GM19240 (cell line): Measurements from ENCODE around the gene ACSL6.

Experiments
- DNase-seq: peaks from one replicate; pipeline ENCODE4 v3.0.0; 2011; ENCODE audit warnings: low spot score; ENCODE audit not compliant: insufficient read length

The ACSL6 gene, protein sequence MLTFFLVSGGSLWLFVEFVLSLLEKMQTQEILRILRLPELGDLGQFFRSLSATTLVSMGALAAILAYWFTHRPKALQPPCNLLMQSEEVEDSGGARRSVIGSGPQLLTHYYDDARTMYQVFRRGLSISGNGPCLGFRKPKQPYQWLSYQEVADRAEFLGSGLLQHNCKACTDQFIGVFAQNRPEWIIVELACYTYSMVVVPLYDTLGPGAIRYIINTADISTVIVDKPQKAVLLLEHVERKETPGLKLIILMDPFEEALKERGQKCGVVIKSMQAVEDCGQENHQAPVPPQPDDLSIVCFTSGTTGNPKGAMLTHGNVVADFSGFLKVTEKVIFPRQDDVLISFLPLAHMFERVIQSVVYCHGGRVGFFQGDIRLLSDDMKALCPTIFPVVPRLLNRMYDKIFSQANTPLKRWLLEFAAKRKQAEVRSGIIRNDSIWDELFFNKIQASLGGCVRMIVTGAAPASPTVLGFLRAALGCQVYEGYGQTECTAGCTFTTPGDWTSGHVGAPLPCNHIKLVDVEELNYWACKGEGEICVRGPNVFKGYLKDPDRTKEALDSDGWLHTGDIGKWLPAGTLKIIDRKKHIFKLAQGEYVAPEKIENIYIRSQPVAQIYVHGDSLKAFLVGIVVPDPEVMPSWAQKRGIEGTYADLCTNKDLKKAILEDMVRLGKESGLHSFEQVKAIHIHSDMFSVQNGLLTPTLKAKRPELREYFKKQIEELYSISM

DNA sequence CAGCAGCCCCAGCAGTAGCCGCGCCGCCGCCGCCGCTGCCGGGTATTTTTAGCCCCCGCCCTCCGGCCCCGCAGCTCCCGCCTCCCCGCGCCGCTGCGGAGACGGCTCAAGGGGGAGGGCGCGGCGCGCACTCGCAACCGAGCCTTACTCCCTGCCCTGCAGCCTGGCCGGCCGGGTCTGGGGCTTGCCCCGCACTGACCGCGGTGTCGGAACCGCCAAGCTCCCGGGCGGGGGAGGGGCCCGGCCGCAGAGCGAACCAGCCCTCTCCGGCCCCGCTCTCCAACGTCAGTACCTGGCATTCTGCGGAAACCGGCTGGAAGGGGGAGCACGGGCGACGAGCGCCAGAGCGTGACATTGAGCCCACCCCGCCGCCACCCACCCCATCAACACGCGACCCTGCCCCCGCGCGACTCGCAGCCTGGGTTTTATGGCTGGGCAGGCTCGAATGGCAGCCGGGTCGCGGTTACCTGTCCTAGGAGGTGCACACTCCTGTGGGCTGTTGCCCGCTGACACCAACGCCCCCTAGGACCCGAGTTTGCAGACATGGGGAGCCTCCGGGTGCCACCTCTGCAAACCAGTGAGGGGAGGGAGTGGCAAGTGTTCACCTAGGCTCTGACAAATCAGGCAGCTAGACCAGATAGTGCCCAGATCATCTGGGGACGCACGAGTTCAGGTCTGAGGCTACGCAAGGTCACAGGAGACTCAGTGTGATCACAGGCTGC, at the start of gene ACSL6:
TSS of gene ACSL6 (minus strand) at position 37 of the 722 bp plus-strand sequence. CDS start 105 bp downstream, outside the sequence.
- no peak for DNase-seq

DNA sequence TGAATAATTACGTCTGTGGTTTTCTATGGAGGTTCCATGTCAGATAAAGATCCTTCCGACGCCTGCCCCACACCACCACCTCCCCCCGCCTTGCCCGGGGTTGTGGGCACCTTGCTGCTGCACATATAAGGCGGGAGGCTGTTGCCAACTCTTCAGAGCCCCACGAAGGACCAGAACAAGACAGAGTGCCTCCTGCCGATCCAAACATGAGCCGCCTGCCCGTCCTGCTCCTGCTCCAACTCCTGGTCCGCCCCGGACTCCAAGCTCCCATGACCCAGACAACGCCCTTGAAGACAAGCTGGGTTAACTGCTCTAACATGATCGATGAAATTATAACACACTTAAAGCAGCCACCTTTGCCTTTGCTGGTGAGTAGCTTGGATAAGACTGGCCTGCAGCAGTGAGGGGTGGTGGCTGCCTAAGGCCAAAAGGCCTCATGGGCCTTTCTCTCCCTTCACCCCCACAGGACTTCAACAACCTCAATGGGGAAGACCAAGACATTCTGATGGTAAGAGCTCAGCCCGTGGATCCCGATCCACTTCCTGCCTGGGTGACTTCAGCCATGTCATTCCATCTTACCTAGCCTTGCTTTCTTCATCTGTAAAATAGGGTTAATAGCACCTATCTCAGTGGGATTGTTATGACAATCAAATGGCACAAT, 49.2 kb upstream of the ACSL6 start, which contains the start of gene IL3:
TSS of gene IL3 (plus strand) at position 155 of the 661 bp plus-strand sequence. CDS start at position 207, 52 bp downstream.
- no peak for DNase-seq

DNA sequence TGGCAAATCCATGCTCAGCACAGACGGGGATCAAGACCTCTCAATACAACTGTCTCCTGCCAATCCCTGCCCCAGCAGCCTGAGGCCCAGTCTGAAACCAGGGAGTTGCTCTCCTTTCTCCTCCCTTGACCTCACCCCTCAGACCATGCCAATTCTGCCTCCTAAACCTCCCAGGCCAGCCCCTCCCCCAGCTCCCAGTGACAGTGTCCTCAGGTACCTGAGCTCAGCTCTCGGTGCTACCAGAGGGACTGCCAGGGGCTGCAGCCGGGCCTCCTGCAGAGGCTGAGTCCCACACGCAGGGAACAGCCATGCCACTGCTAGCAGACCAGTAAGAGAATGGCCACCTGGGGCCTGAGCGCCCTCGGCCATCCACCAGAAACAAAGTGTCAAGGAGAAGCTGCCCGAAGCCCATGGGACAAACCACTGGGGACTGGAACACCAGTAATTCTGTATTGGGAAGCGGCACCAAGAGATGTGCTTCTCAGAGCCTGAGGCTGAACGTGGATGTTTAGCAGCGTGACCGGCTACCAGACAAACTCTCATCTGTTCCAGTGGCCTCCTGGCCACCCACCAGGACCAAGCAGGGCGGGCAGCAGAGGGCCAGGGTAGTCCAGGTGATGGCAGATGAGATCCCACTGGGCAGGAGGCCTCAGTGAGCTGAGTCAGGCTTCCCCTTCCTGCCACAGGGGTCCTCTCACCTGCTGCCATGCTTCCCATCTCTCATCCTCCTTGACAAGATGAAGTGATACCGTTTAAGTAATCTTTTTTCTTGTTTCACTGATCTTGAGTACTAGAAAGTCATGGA, 48.4 kb upstream of the ACSL6 start:
- no peak for DNase-seq

DNA sequence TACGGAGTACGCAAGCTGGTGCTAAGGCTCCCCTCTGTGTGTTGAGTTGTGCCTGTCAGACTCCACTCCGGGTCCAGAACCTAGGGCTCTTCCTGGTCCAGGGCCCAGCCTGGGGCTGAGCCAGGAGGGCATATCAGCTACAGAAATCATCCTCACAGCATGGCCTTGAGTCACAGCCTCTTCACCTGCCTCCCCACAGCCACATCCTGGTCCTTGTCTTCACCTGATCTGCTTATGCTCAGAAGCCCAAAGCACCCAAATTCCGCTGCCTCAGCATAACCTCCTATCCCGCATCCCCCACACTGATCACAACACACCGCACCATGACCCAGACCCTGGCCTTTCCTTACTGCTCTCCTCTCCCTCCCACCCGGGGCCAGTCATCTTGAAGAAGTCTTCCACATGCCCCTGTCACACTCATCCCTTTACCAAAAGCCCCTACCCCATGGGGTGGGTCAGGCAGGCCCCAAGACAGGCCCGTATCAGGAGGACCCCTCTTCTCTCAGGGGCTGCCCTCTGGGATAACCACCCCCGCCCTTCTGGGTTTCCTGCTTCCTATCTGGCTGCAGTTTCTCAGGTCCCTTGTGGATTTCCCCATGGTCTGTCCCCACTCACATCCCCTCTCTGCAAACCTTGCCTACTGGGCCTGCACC, 47.7 kb upstream of the ACSL6 start:
- DNase-seq = no peak

DNA sequence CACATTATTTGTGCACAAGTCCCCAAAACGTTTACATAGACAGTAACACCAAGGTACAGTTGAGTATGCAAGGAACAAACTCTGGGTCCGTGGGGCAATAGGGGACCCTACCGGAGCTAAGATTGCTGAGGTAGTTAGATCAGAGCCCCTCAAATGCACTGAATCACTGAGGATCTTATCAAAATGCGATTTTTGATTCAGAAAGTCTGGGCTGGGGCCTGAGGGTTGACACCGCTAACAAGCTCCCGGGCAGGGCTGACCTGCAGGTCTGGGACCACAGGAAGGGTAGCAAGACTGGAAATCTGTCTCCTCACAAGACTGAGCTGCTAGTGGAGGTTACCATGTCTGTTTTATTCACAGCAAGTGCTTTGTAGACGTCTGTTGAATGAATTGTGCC, 47.2 kb upstream of the ACSL6 start:
- no peak for DNase-seq

DNA sequence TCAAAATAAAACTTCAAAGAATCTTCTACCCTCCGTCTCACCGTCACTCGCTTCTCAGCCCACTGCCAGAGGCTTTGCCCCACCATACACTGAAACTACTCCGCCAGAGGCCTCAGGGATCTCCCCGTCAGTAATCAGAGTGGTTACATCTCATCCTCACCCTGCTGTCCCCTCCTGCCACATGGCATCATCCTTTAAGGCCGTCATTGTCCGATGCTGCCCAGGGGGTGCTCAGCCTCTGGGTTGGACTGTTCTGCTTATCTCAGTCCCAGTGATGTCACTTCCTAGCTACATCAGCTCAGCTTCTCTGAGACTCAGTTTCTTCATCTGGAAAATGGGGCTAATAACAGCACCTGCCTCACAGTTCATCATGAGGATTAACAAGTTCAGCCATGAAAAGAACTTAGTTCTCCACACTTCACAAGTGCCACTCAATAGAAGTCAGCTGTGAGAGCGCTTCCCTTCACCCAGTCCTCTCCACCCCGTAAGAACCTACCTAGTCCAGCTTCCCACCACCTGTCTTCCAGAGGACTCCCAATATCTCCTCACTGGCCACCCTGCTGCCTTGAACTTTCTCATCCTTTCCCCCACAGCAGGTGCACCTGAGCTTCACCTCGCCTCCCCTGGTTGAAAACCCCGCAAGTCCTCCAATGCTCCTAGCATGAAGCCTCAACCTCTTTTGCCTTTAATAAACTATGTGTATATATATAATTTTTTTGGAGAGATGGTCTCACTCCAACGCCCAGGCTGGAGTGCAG, 46.2 kb upstream of the ACSL6 start:
- no peak for DNase-seq

DNA sequence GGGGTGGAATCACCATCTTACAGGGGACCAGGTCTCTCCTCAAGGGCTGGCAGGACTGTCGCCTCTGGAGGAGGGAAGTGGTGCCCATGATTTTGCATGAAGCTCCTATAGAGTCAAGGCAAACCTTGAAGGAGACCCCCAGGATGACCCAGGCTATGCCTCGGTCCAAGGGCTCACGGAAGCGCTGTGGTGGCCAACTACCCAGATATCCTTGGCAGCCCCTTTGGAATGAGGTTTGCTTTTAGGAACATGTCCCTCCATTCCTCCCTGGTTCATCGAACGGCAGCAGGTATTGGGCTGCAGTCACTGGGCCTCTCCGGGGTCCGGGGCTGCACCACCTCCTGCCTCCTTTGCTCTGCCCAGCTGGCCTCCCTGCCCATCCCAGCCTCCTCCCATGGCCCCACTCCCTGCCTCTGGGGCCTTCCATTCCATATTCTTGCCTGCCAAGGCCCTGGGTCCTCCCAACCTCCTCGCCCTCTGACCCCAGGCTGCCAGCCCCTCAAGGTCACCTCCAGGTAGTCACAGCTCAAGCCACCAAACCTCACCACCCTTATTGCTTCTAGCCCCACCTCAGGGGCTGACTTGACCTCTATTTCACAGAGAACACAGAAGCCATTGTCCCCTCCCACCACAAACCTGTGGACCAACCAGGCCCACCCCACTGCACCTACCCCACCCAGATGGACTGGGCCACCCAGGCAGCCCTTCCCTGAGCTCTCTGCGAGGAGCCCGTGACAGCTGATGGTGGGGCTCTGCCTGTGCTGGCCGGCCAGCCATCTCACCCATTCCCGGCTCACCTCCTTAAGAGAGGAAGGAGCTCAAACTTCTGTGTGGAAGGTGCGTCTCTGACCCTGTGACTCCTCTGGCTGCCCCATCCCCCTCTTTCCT, 45.4 kb upstream of the ACSL6 start:
- DNase-seq = no peak

DNA sequence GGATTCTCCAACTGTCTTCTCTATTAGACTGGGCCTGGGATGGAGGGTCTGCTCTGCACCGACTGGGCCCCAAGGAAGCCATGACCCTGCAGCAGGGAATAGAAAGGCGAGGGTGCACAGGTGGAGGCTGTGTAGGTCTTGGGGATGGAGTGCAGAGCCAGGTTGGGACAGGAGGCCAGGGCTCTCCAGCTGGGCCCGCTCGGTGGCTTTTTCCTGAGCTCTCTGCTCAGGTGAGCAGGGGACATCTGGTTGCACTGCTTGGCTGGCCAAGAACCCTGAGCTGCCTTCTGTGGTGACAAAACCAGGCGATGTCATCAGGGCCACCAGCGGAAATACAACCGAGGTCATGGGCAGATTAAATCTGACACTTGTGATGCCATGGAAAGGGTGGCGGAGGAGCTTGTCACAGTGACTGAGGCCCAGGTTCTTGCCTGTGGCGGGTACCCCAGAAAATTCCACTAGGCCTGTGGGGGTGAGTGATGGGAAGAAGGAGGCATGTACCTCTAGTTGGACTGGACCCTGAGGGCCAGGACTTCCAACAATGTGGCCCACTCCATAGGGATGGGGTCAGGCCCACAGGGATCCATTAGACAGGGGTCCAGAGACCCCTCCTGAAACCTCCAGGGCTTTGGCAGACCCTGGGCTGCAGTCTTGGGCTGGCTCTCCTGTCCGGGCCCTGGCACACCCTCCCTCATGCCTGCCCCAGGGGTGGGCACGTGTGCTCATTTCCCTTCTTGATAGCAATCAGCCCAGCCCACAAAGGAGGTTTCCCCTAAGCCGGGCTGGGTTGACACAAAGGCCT, 44.6 kb upstream of the ACSL6 start:
- DNase-seq = no peak

DNA sequence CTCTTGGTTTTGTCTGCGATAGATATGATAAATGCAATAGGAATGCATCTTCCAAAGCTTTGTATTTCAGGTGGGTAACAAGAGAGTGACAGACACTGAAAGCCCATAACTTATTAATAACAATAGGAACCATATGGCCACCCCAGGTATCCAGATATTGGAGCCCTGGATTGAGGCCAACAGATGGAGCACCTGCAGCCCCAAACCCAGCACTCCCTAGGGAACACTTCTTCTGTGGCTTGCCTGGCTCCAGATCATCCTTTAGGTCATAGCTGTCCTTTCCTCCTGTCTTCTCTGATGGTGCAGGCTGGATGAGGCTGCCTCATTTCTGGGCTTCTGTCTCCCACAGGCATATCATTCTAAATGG, 44.0 kb upstream of the ACSL6 start:
- no peak for DNase-seq

DNA sequence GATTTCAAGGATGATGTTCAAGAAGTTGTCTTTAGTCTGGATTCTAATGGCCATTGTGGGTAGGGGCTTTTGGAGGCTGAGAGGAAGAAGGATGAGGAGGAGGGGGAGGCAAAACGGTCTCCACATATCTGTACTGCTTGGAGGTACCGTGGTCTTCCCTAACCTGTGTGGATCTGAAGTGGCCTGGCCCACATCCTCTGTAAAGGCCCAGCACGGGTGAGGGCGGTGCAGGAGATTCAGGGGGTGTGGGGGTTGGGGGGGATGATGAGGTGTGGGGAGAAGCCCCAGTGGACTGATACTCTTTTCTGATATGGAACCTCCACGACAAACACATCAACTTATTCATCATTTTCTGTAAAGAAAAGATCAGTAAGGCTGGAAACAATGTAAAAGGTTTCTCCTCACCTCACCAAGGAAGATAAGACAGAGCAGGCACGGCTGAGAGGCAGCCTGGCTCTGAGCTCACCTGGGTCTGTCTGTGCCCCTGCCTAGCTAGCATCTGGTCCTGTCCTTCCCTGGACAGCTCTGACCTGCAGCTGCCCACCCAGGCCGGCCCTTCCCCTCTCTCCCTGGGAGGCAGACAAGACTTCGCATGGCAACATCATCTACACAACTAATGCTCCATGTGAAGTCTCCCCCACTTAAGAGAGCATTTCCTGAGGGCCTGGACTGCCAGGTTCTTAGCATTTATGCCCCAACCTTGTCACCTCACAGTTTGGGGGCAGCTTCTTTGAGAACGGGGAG, 43.4 kb upstream of the ACSL6 start:
- no peak for DNase-seq

DNA sequence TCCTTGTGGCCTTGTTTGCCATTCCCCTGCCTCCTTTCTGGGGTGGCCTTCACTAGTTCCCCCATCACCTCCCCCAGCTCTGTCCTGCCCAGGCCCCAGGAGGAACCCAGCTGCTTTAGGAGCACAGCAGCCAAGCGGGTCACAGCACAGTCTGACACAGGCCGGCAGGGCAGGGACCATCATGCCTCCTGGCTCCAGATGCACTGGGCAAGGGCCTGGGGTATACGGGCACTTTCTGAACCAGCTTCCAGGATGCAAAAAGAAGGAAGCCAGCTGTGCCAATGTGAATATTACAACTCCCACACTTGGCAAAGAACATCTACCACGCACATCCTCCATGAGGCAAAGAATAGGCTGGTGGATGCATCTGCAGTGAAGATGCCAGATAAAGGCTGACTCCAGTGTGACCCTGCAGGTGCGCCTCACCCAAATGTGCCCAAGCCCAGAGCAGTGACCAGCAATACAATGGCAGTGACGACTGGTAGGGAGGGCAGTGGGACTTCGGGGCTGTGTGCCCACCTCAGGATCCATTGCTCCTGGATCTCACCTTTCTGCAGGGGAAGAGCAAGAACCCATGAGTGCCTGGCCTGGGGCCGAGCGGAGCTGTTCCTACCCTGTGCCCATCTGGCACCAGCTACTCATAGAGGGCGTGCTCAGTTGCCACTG, 42.7 kb upstream of the ACSL6 start:
- no peak for DNase-seq

DNA sequence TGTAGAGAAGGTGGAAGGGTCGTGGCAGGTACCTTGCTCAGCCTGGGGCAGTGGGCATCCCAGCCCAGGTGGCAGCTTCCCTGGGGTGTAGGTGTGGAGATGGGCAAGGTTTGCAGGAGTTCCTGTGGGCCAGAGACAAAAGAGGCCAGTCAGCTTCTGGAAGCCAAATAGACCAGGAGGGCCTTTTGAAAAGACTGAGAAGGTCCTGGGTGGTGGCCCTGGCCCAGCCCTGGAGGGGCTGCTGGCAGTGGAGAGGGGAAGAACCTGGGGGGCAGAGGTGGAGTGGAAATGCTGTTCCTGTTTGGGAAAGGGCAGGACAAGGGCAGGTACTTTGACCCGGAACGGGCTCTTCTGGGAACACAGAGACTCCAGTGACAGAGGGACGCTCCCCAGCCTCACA, 42.0 kb upstream of the ACSL6 start:
- DNase-seq = no peak

DNA sequence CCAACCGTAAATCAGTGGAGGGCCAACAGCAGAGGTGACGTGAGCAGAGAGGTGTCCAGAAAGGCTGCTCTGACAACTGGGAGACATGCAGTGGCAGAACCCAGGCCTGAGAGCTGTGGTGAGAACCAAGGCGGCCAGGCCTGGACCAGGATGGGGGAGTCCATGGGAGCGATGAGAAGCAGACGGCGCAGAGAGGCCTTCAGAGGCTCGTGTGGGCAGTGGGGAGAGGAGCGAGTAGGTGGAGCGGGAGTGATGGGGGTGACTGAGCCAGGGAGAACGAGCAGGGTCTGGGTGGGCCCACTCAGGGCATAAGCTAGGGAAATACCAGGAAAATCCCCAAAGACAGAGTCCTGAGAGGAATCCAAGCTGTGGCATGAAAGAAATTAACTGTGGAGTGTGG, 41.1 kb upstream of the ACSL6 start:
- DNase-seq = no peak

DNA sequence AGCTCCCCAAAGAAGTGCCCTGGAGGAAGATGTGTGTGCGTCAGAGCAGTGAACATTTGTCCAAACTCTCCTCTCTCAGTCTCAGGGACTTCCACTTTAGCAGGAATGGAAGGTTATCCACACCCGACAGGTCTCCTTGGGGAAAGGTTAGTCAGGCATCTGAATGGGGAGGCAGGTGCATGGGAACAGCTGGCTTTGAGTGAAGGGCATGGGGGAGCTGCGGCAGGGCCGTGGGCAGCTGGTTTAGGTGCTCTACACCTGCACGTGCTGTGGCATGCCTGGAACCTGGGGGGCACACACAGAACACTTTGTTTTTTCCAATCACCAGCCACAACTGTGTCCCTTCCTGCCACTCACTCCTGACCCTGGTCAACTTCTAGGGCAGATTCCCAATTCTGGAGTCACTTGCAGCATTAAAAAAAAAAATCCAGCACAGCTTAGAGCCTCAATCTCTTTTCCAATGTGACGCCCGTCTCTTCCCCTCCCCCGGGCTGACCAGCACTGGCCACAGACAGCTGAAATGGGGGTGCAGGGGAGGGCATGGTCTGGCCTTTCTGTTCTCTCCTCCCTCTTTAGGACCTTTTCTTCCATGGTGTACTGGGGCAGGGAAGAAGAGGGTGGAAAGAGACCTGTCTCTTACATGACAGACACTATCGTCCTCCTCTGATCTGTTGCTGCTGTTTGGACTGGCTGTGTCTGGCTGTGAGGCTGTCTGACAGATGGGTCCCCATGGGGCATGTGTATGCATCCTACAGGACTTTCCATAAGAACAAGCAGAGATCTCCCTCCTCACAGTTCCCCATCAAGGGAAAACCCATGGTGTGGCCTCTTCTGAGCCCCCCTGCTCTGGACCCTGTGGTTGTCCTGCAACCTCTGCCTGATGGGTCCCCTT, 39.4 kb upstream of the ACSL6 start:
- DNase-seq = no peak

DNA sequence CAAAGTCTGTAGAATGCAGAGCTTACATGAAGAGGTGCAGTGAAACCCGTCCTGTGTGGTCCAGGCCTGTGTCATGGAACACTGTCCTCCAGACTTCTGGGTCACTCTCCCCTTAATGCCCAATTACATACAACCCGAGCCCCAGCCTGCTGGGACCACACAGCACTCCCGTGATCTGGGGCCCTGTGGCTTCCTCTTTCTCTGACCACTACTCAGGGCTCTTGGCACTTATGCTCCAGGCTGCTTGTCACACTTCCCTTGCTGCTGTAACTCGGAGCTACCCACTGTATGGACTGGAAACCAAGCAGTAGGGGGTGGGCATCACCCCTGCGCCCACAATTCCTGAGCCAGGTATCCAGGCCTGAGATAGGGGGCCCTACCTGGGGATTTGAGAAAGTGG, 38.7 kb upstream of the ACSL6 start:
- DNase-seq = no peak
